ENCODE data around the gene CAP2. TPM values are rescaled to one million over a fixed set of nuclear protein-coding genes. Genes with fewer than 3 reads are reported as not detected.
A peak's percentile ranks its signal among the peaks of the same experiment; 100 is the strongest.
"Not testable (repeated sequence)": the region's sequence is repeated elsewhere in the genome, so short reads cannot be mapped to it uniquely, and the experiment has no call there.

The CAP2 gene
- total and polyA plus RNA-seq, 4 donors, result 9.0 to 27.0 (median 19.3) TPM

- 67% methylated on average over 1 of the region's 5 CpGs for WGBS (ENCODE audit: insufficient coverage)
- H3K27ac ChIP-seq (ENCODE audit: low read depth, low read length), result not testable (repeated sequence)
Observed at GRCh38 chr6:17428595-17429120, 35.3 kb downstream of the CAP2 start.

GRCh38 chr6:17429383-17430061, 36.1 kb downstream of the CAP2 start:
- peak in 1 of 6 donors; percentile 41 for DNase-seq (ENCODE audit: low read depth in 4 of 6, low spot score in 6 of 6)
- WGBS (ENCODE audit: insufficient coverage), result 60% methylated on average over 1 of the region's 3 CpGs
- Histone ChIP-seq H3K36me3 (ENCODE audit: control insufficient read depth, insufficient read depth, low read length) (peaks cover 3% of the 10 kb centered on the region), H3K9me3 (ENCODE audit: control insufficient read depth, insufficient read depth, low read length) (no peaks in the 10 kb centered on the region), H3K27ac (ENCODE audit: low read depth, low read length) (no peak overlapping the region), H3K4me3 (ENCODE audit: low read depth, low read length) (no peak overlapping the region), H3K27me3 (ENCODE audit: control insufficient read depth, insufficient read depth, low read length) (no peaks in the 10 kb centered on the region), H3K4me1 (ENCODE audit: control insufficient read depth, insufficient read depth, low read length) (no peaks in the 10 kb centered on the region)

More at GRCh38 chr6:17428595-17429120, 35.3 kb downstream of the CAP2 start:
- H3K36me3 ChIP-seq (ENCODE audit: control insufficient read depth, insufficient read depth, low read length); H3K27me3 ChIP-seq (ENCODE audit: control insufficient read depth, insufficient read depth, low read length); H3K9me3 ChIP-seq (ENCODE audit: control insufficient read depth, insufficient read depth, low read length); H3K4me3 ChIP-seq (ENCODE audit: low read depth, low read length); DNase-seq (ENCODE audit: low read depth in 4 of 6, low spot score in 6 of 6); H3K4me1 ChIP-seq (ENCODE audit: control insufficient read depth, insufficient read depth, low read length): not testable (repeated sequence)

GRCh38 chr6:17431581-17431980, 38.2 kb downstream of the CAP2 start:
- WGBS (ENCODE audit: insufficient coverage), result 67% methylated on average over 1 of the region's 2 CpGs
- H3K9me3 ChIP-seq (ENCODE audit: control insufficient read depth, insufficient read depth, low read length), result no peaks in the 10 kb centered on the region
- no peak overlapping the region for H3K27ac ChIP-seq (ENCODE audit: low read depth, low read length)
- H3K4me3 ChIP-seq (ENCODE audit: low read depth, low read length), result no peak overlapping the region
- H3K4me1 ChIP-seq (ENCODE audit: control insufficient read depth, insufficient read depth, low read length), result no peaks in the 10 kb centered on the region
- DNase-seq (ENCODE audit: low read depth in 4 of 6, low spot score in 6 of 6), result no peak
- no peaks in the 10 kb centered on the region for H3K27me3 ChIP-seq (ENCODE audit: control insufficient read depth, insufficient read depth, low read length)
- H3K36me3 ChIP-seq (ENCODE audit: control insufficient read depth, insufficient read depth, low read length), result no peaks in the 10 kb centered on the region

GRCh38 chr6:17432356-17432755, 39.0 kb downstream of the CAP2 start:
- DNase-seq (ENCODE audit: low read depth in 4 of 6, low spot score in 6 of 6), result no peak
- Histone ChIP-seq H3K4me3 (ENCODE audit: low read depth, low read length) (no peak overlapping the region), H3K9me3 (ENCODE audit: control insufficient read depth, insufficient read depth, low read length) (no peaks in the 10 kb centered on the region), H3K27ac (ENCODE audit: low read depth, low read length) (no peak overlapping the region), H3K36me3 (ENCODE audit: control insufficient read depth, insufficient read depth, low read length) (no peaks in the 10 kb centered on the region), H3K27me3 (ENCODE audit: control insufficient read depth, insufficient read depth, low read length) (no peaks in the 10 kb centered on the region), H3K4me1 (ENCODE audit: control insufficient read depth, insufficient read depth, low read length) (no peaks in the 10 kb centered on the region)
- WGBS (ENCODE audit: insufficient coverage), result 75% methylated on average over 1 of the region's 2 CpGs

- Histone ChIP-seq H3K9me3 (ENCODE audit: control insufficient read depth, insufficient read depth, low read length) (no peaks in the 10 kb centered on the region), H3K36me3 (ENCODE audit: control insufficient read depth, insufficient read depth, low read length) (no peaks in the 10 kb centered on the region), H3K4me3 (ENCODE audit: low read depth, low read length) (no peak overlapping the region), H3K27ac (ENCODE audit: low read depth, low read length) (no peak overlapping the region), H3K4me1 (ENCODE audit: control insufficient read depth, insufficient read depth, low read length) (no peaks in the 10 kb centered on the region), H3K27me3 (ENCODE audit: control insufficient read depth, insufficient read depth, low read length) (no peaks in the 10 kb centered on the region)
- DNase-seq (ENCODE audit: low read depth in 4 of 6, low spot score in 6 of 6), result no peak
- 77% methylated on average over 6 of the region's 11 CpGs for WGBS (ENCODE audit: insufficient coverage)
Observed at GRCh38 chr6:17439243-17439993, 46.0 kb downstream of the CAP2 start.

GRCh38 chr6:17440811-17441210, 47.4 kb downstream of the CAP2 start:
- not testable (repeated sequence) for H3K27me3 ChIP-seq (ENCODE audit: control insufficient read depth, insufficient read depth, low read length); H3K4me1 ChIP-seq (ENCODE audit: control insufficient read depth, insufficient read depth, low read length); H3K36me3 ChIP-seq (ENCODE audit: control insufficient read depth, insufficient read depth, low read length); H3K9me3 ChIP-seq (ENCODE audit: control insufficient read depth, insufficient read depth, low read length); H3K4me3 ChIP-seq (ENCODE audit: low read depth, low read length); DNase-seq (ENCODE audit: low read depth in 4 of 6, low spot score in 6 of 6); H3K27ac ChIP-seq (ENCODE audit: low read depth, low read length)
- WGBS (ENCODE audit: insufficient coverage), result 92% methylated on average over 2 of the region's 4 CpGs

- no peaks in the 10 kb centered on the region for H3K9me3 ChIP-seq (ENCODE audit: control insufficient read depth, insufficient read depth, low read length)
- WGBS (ENCODE audit: insufficient coverage), result 69% methylated on average over 3 of the region's 4 CpGs
Observed at GRCh38 chr6:17442196-17442595, 48.8 kb downstream of the CAP2 start.

GRCh38 chr6:17446713-17447112, 53.3 kb downstream of the CAP2 start:
- H3K4me3 ChIP-seq (ENCODE audit: low read depth, low read length), result no peak overlapping the region
- WGBS (ENCODE audit: insufficient coverage), result 36% methylated on average over 1 of the region's 2 CpGs
- no peaks in the 10 kb centered on the region for H3K9me3 ChIP-seq (ENCODE audit: control insufficient read depth, insufficient read depth, low read length)
- DNase-seq (ENCODE audit: low read depth in 4 of 6, low spot score in 6 of 6), result no peak
- no peaks in the 10 kb centered on the region for H3K27me3 ChIP-seq (ENCODE audit: control insufficient read depth, insufficient read depth, low read length)
- H3K4me1 ChIP-seq (ENCODE audit: control insufficient read depth, insufficient read depth, low read length), result no peaks in the 10 kb centered on the region
- H3K36me3 ChIP-seq (ENCODE audit: control insufficient read depth, insufficient read depth, low read length), result no peaks in the 10 kb centered on the region
- no peak overlapping the region for H3K27ac ChIP-seq (ENCODE audit: low read depth, low read length)

More at GRCh38 chr6:17442196-17442595, 48.8 kb downstream of the CAP2 start:
- Histone ChIP-seq H3K4me3 (ENCODE audit: low read depth, low read length) (no peak overlapping the region), H3K36me3 (ENCODE audit: control insufficient read depth, insufficient read depth, low read length) (no peaks in the 10 kb centered on the region), H3K27ac (ENCODE audit: low read depth, low read length) (no peak overlapping the region), H3K27me3 (ENCODE audit: control insufficient read depth, insufficient read depth, low read length) (no peaks in the 10 kb centered on the region), H3K4me1 (ENCODE audit: control insufficient read depth, insufficient read depth, low read length) (no peaks in the 10 kb centered on the region)
- DNase-seq (ENCODE audit: low read depth in 4 of 6, low spot score in 6 of 6), result no peak

- no peak overlapping the region for H3K27ac ChIP-seq (ENCODE audit: low read depth, low read length)
- DNase-seq (ENCODE audit: low read depth in 4 of 6, low spot score in 6 of 6), result no peak
- no peaks in the 10 kb centered on the region for H3K9me3 ChIP-seq (ENCODE audit: control insufficient read depth, insufficient read depth, low read length)
- no peaks in the 10 kb centered on the region for H3K27me3 ChIP-seq (ENCODE audit: control insufficient read depth, insufficient read depth, low read length)
- H3K4me1 ChIP-seq (ENCODE audit: control insufficient read depth, insufficient read depth, low read length), result no peaks in the 10 kb centered on the region
- no peaks in the 10 kb centered on the region for H3K36me3 ChIP-seq (ENCODE audit: control insufficient read depth, insufficient read depth, low read length)
- H3K4me3 ChIP-seq (ENCODE audit: low read depth, low read length), result no peak overlapping the region
- no CpG with 5 or more reads among the region's 1 CpG for WGBS (ENCODE audit: insufficient coverage)
Observed at GRCh38 chr6:17448165-17448564, 54.8 kb downstream of the CAP2 start.

Measured in spinal cord (tissue), 10 donors.